ENCODE data around the gene ENPP7. TPM values are rescaled to one million over a fixed set of nuclear protein-coding genes. Genes with fewer than 3 reads are reported as not detected.

ENPP7 gene
- total RNA-seq, 1 donor from 2014 or later: not detected

DNA sequence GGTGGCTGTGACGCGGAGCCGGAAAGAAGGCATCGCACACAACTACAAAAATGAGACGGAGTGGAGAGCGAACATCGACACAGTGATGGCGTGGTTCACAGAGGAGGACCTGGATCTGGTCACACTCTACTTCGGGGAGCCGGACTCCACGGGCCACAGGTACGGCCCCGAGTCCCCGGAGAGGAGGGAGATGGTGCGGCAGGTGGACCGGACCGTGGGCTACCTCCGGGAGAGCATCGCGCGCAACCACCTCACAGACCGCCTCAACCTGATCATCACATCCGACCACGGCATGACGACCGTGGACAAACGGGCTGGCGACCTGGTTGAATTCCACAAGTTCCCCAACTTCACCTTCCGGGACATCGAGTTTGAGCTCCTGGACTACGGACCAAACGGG is 4.4 kb downstream of the ENPP7 start:
- peaks cover 14% of the 10 kb centered on the region for H3K27me3 Mint-ChIP-seq (ENCODE audit: low read depth)
- H3K4me1 Mint-ChIP-seq (ENCODE audit: low read depth): peaks cover 12% of the 10 kb centered on the region
- H3K36me3 Mint-ChIP-seq (ENCODE audit: low read depth): no peaks in the 10 kb centered on the region
- no peak for DNase-seq (ENCODE audit: low spot score)
- no peaks in the 10 kb centered on the region for H3K9me3 Mint-ChIP-seq (ENCODE audit: low read depth)
- no peak overlapping the region for H3K4me3 Mint-ChIP-seq (ENCODE audit: unreplicated experiment)
- no peak overlapping the region for H3K27ac Mint-ChIP-seq (ENCODE audit: unreplicated experiment)
- TF ChIP-seq CTCF (IDR thresholded peaks at IDR 0.05): no peak

GRCh38 chr17:79737046-79737921 is 6.5 kb downstream of the ENPP7 start:
- H3K36me3 Mint-ChIP-seq (ENCODE audit: low read depth): no peaks in the 10 kb centered on the region
- H3K27me3 Mint-ChIP-seq (ENCODE audit: low read depth): peaks cover 21% of the 10 kb centered on the region

GRCh38 chr17:79737922-79738578 is 7.3 kb downstream of the ENPP7 start:
- DNase-seq (ENCODE audit: low spot score): no peak
- H3K27me3 Mint-ChIP-seq (ENCODE audit: low read depth): peaks cover 19% of the 10 kb centered on the region
- no peaks in the 10 kb centered on the region for H3K36me3 Mint-ChIP-seq (ENCODE audit: low read depth)
- no peak overlapping the region for H3K4me3 Mint-ChIP-seq (ENCODE audit: unreplicated experiment)
- TF ChIP-seq CTCF (IDR thresholded peaks at IDR 0.05): no peak
- peaks cover 12% of the 10 kb centered on the region for H3K4me1 Mint-ChIP-seq (ENCODE audit: low read depth)
- no peak overlapping the region for H3K27ac Mint-ChIP-seq (ENCODE audit: unreplicated experiment)
- H3K9me3 Mint-ChIP-seq (ENCODE audit: low read depth): no peaks in the 10 kb centered on the region

More at GRCh38 chr17:79737046-79737921, 6.5 kb downstream of the ENPP7 start:
- TF ChIP-seq CTCF (IDR thresholded peaks at IDR 0.05): no peak
- Mint-ChIP-seq H3K27ac (ENCODE audit: unreplicated experiment) (no peak overlapping the region), H3K9me3 (ENCODE audit: low read depth) (no peaks in the 10 kb centered on the region), H3K4me3 (ENCODE audit: unreplicated experiment) (no peak overlapping the region), H3K4me1 (ENCODE audit: low read depth) (peaks cover 12% of the 10 kb centered on the region)
- no peak for DNase-seq (ENCODE audit: low spot score)

- Mint-ChIP-seq H3K27me3 (ENCODE audit: low read depth) (peaks cover 21% of the 10 kb centered on the region), H3K36me3 (ENCODE audit: low read depth) (no peaks in the 10 kb centered on the region), H3K9me3 (ENCODE audit: low read depth) (no peaks in the 10 kb centered on the region), H3K4me1 (ENCODE audit: low read depth) (peaks cover 12% of the 10 kb centered on the region), H3K27ac (ENCODE audit: unreplicated experiment) (peak overlapping the region; percentile 43), H3K4me3 (ENCODE audit: unreplicated experiment) (no peak overlapping the region)
- no peak for TF ChIP-seq CTCF (IDR thresholded peaks at IDR 0.05)
- DNase-seq (ENCODE audit: low spot score): no peak
Observed at GRCh38 chr17:79738643-79739042, 7.9 kb downstream of the ENPP7 start.

All from chondrocyte (in vitro differentiated cells).